Measurements from ENCODE around the gene PDGFD.

Gene PDGFD

GRCh38 chr11:103894034-103894433, 269.9 kb downstream of the PDGFD start:
- in situ Hi-C loops (cut with HindIII; ENCODE audit: low sequenced_read_pairs) = no loop called here
- no peak for TF ChIP-seq CTCF (IDR thresholded peaks at IDR 0.05; ENCODE audit: low read depth, low read length, missing control alignments)
- no peak overlapping the region for H3K4me3 ChIP-seq (ENCODE audit: low read depth, low read length)
- DNase-seq (ENCODE audit: low read depth) = no peak

- in situ Hi-C loops (cut with HindIII; ENCODE audit: low sequenced_read_pairs) = no loop called here
- DNase-seq (ENCODE audit: low read depth) = no peak
- TF ChIP-seq CTCF (IDR thresholded peaks at IDR 0.05; ENCODE audit: low read depth, low read length, missing control alignments) = no peak
- H3K4me3 ChIP-seq (ENCODE audit: low read depth, low read length) = no peak overlapping the region
Observed at GRCh38 chr11:103893371-103893770, 270.6 kb downstream of the PDGFD start.

- no peak overlapping the region for H3K4me3 ChIP-seq (ENCODE audit: low read depth, low read length)
- in situ Hi-C loops (cut with HindIII; ENCODE audit: low sequenced_read_pairs) = no loop called here
- no peak for TF ChIP-seq CTCF (IDR thresholded peaks at IDR 0.05; ENCODE audit: low read depth, low read length, missing control alignments)
- no peak for DNase-seq (ENCODE audit: low read depth)
Observed at GRCh38 chr11:103892603-103893002, 271.3 kb downstream of the PDGFD start.

GRCh38 chr11:103890654-103891053, 273.3 kb downstream of the PDGFD start:
- in situ Hi-C loops (cut with HindIII; ENCODE audit: low sequenced_read_pairs) = no loop called here
- TF ChIP-seq CTCF (IDR thresholded peaks at IDR 0.05; ENCODE audit: low read depth, low read length, missing control alignments) = no peak
- no peak for DNase-seq (ENCODE audit: low read depth)
- no peak overlapping the region for H3K4me3 ChIP-seq (ENCODE audit: low read depth, low read length)

- no peak overlapping the region for H3K4me3 ChIP-seq (ENCODE audit: low read depth, low read length)
- in situ Hi-C loops (cut with HindIII; ENCODE audit: low sequenced_read_pairs) = no loop called here
- no peak for DNase-seq (ENCODE audit: low read depth)
- no peak for TF ChIP-seq CTCF (IDR thresholded peaks at IDR 0.05; ENCODE audit: low read depth, low read length, missing control alignments)
Observed at GRCh38 chr11:103889679-103890078, 274.3 kb downstream of the PDGFD start.

GRCh38 chr11:103888541-103888951, 275.4 kb downstream of the PDGFD start:
- no peak for TF ChIP-seq CTCF (IDR thresholded peaks at IDR 0.05; ENCODE audit: low read depth, low read length, missing control alignments)
- no peak overlapping the region for H3K4me3 ChIP-seq (ENCODE audit: low read depth, low read length)
- in situ Hi-C loops (cut with HindIII; ENCODE audit: low sequenced_read_pairs) = no loop called here
- no peak for DNase-seq (ENCODE audit: low read depth)

Measured in astrocyte of the cerebellum (primary cell).